ENCODE data around the gene SNX5. TPM values are rescaled to one million over a fixed set of nuclear protein-coding genes. Genes with fewer than 3 reads are reported as not detected.

The SNX5 gene
- total and polyA plus RNA-seq, 2 donors (not counting 1 experiment from before 2014, with no cell fraction given), result 97.8 to 128 TPM

DNA sequence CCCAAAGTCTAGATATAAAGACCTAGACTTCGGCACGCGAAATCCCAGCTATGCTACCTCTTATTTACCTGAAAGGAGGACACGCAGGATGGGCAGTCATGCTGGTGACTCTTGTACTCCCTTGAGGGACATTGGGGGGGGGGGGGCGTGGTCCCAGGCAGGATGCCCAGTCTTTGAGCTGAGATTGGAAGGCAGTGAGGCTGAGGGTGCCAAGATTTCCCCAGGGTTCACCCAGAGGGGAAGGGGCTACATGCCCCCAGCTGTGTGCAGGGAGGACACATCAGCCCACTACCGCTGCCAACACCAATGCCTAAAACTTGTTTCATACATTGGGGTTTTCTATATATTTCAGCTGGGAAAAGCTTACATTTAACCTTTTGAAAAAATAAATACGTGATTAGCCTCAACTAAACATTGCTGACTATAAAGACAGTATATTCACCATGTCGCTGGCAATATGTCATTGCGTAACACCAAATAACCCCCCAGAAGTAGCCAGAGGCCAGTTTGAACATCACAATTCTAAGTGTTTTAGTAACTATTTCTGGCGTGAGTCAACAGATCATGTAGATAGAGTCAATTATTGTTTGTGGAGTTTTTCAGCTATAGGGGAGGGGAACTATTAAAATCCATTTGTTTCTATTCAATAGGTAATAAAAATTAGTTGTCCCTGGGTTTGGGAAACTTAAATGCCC, 21.8 kb upstream of the SNX5 start:
- Mint-ChIP-seq H3K4me3 (no peak overlapping the region), H3K9me3 (ENCODE audit: insufficient read depth) (no peaks in the 10 kb centered on the region), H3K27me3 (no peaks in the 10 kb centered on the region), H3K4me1 (peaks cover 6% of the 10 kb centered on the region), H3K27ac (no peak overlapping the region)
- CTCF ChIA-PET, result interaction anchor here (0.9 to 1.8 kb wide), 2 partner anchors 13 to 486 kb away, joined by 3 read pairs; no protein-coding TSS in a partner anchor
- H3K9ac ChIP-seq (ENCODE audit: low read length), result no peak overlapping the region
- ATAC-seq (ENCODE audit: low read depth), result no peak
- H4K20me1 ChIP-seq (ENCODE audit: control insufficient read depth, insufficient read depth, low read length, poor library complexity, severe bottlenecking), result peaks cover 6% of the 10 kb centered on the region
- no peak overlapping the region for H3K4me3 ChIP-seq (ENCODE audit: control extremely low read depth in 1 of 5, extremely low read depth in 1 of 5, insufficient read depth in 1 of 5, low read depth in 2 of 5, low read length in 4 of 5)
- H3K9me3 ChIP-seq (ENCODE audit: control extremely low read depth in 1 of 3, control insufficient read depth in 2 of 3, insufficient read depth in 1 of 3, low read length in 2 of 3), result no peaks in the 10 kb centered on the region
- H3K4me2 ChIP-seq (replicated peaks; ENCODE audit: low read depth, low read length, poor library complexity, severe bottlenecking), result no peak overlapping the region
- peaks cover 3 to 31% of the 10 kb centered on the region in 2 experiments for H3K36me3 ChIP-seq (replicated peaks in 1 of 2; ENCODE audit: control extremely low read depth in 1 of 2, control insufficient read depth in 1 of 2, extremely low read depth in 1 of 2, insufficient read depth in 2 of 2, low read length in 1 of 2)
- intact Hi-C loops (cut with micrococcal nuclease), result no loop called here
- no peak overlapping the region for H2AFZ ChIP-seq (ENCODE audit: insufficient read depth, low read depth, low read length, poor library complexity, severe bottlenecking)
- no CpG with 5 or more reads among the region's 10 CpGs for whole genome bisulfite sequencing (ENCODE audit: insufficient coverage)
- H3K4me1 ChIP-seq (ENCODE audit: control insufficient read depth in 2 of 2, insufficient read depth in 2 of 2, low read length in 2 of 2), result no peaks in the 10 kb centered on the region
- TF ChIP-seq EZH2 (IDR thresholded peaks at IDR 0.05; ENCODE audit: borderline replicate concordance, insufficient read depth, low read depth, low read length, poor library complexity, severe bottlenecking), result no peak
- TF ChIP-seq, protein P1, sequence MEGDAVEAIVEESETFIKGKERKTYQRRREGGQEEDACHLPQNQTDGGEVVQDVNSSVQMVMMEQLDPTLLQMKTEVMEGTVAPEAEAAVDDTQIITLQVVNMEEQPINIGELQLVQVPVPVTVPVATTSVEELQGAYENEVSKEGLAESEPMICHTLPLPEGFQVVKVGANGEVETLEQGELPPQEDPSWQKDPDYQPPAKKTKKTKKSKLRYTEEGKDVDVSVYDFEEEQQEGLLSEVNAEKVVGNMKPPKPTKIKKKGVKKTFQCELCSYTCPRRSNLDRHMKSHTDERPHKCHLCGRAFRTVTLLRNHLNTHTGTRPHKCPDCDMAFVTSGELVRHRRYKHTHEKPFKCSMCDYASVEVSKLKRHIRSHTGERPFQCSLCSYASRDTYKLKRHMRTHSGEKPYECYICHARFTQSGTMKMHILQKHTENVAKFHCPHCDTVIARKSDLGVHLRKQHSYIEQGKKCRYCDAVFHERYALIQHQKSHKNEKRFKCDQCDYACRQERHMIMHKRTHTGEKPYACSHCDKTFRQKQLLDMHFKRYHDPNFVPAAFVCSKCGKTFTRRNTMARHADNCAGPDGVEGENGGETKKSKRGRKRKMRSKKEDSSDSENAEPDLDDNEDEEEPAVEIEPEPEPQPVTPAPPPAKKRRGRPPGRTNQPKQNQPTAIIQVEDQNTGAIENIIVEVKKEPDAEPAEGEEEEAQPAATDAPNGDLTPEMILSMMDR (IDR thresholded peaks at IDR 0.05), result no peak
- POLR2A ChIA-PET, result interaction anchor here (0.6 to 0.7 kb wide), 2 partner anchors 13 to 148 kb away, joined by 3 to 7 read pairs; no protein-coding TSS in a partner anchor
- peaks cover 24% of the 10 kb centered on the region for H3K79me2 ChIP-seq (ENCODE audit: control insufficient read depth, insufficient read depth, low read length)
- no peak for DNase-seq
- H3K27me3 ChIP-seq (replicated peaks in 1 of 4; ENCODE audit: control extremely low read depth in 1 of 4, control insufficient read depth in 3 of 4, insufficient read depth in 4 of 4, low read length in 3 of 4), result no peaks in the 10 kb centered on the region
- no peak overlapping the region for H3K27ac ChIP-seq (ENCODE audit: low read length in 2 of 2)

DNA sequence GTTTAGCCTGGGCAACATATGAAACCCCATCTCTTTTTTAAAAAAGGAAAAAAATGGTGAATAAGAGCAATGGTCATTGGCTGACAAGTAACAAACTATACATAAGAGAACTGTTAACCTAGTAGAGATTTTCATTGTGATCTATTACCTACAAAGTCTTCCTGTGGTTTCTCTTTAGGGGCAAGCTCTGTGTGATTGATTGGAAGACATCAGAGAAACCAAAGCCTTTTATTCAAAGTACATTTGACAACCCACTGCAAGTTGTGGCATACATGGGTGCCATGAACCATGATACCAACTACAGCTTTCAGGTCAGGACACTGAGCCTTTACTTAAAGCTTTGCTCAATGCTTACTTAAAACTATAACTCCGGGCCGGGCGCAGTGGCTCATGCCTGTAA, 19.4 kb upstream of the SNX5 start:
- intact Hi-C loops (cut with micrococcal nuclease), result no loop called here
- POLR2A ChIA-PET, result no interaction called here
- no peak overlapping the region for H3K4me3 Mint-ChIP-seq
- H3K27me3 ChIP-seq (replicated peaks in 1 of 4; ENCODE audit: control extremely low read depth in 1 of 4, control insufficient read depth in 3 of 4, insufficient read depth in 4 of 4, low read length in 3 of 4), result no peaks in the 10 kb centered on the region
- H3K9me3 ChIP-seq (ENCODE audit: control extremely low read depth in 1 of 3, control insufficient read depth in 2 of 3, insufficient read depth in 1 of 3, low read length in 2 of 3), result no peaks in the 10 kb centered on the region
- H3K4me1 ChIP-seq (ENCODE audit: control insufficient read depth in 2 of 2, insufficient read depth in 2 of 2, low read length in 2 of 2), result no peaks in the 10 kb centered on the region
- H2AFZ ChIP-seq (ENCODE audit: insufficient read depth, low read depth, low read length, poor library complexity, severe bottlenecking), result no peak overlapping the region
- peaks cover 20% of the 10 kb centered on the region for H4K20me1 ChIP-seq (ENCODE audit: control insufficient read depth, insufficient read depth, low read length, poor library complexity, severe bottlenecking)
- H3K27ac Mint-ChIP-seq, result no peak overlapping the region
- H3K4me3 ChIP-seq (ENCODE audit: control extremely low read depth in 1 of 5, extremely low read depth in 1 of 5, insufficient read depth in 1 of 5, low read depth in 2 of 5, low read length in 4 of 5), result no peak overlapping the region
- H3K36me3 ChIP-seq (replicated peaks in 1 of 2; ENCODE audit: control extremely low read depth in 1 of 2, control insufficient read depth in 1 of 2, extremely low read depth in 1 of 2, insufficient read depth in 2 of 2, low read length in 1 of 2), result peaks cover 3 to 38% of the 10 kb centered on the region in 2 experiments
- WGBS (ENCODE audit: insufficient coverage), result 93% methylated on average over 3 of the region's 3 CpGs
- H3K9ac ChIP-seq (ENCODE audit: low read length), result no peak overlapping the region
- no peak overlapping the region for H3K27ac ChIP-seq (ENCODE audit: low read length in 2 of 2)
- no peak for DNase-seq
- ATAC-seq (ENCODE audit: low read depth), result no peak
- H3K9me3 Mint-ChIP-seq (ENCODE audit: insufficient read depth), result no peaks in the 10 kb centered on the region
- no peaks in the 10 kb centered on the region for H3K27me3 Mint-ChIP-seq
- TF ChIP-seq, protein P1 (IDR thresholded peaks at IDR 0.05), result no peak
- no peak for TF ChIP-seq EZH2 (IDR thresholded peaks at IDR 0.05; ENCODE audit: borderline replicate concordance, insufficient read depth, low read depth, low read length, poor library complexity, severe bottlenecking)
- peaks cover 43% of the 10 kb centered on the region for H3K79me2 ChIP-seq (ENCODE audit: control insufficient read depth, insufficient read depth, low read length)
- peaks cover 10% of the 10 kb centered on the region for H3K4me1 Mint-ChIP-seq
- CTCF ChIA-PET, result interaction anchor here (0.8 to 1.1 kb wide), 2 partner anchors 11 to 39 kb away, joined by 3 to 4 read pairs; no protein-coding TSS in a partner anchor
- no peak overlapping the region for H3K4me2 ChIP-seq (replicated peaks; ENCODE audit: low read depth, low read length, poor library complexity, severe bottlenecking)
